HCT116 (cell line): ENCODE data around the gene SLC66A2.
"Not testable (repeated sequence)": the region's sequence is repeated elsewhere in the genome, so short reads cannot be mapped to it uniquely, and the experiment has no call there.

Source experiments
- CBX3 ChIP-seq: IDR thresholded peaks from 2 replicates; pipeline ENCODE4 v1.6.1; 2012; ENCODE audit warnings: low read depth
- CTCF ChIP-seq, 3 experiments: fragments of 200-600 bp in 1 of 3; sonication (generic) in 1 of 3; IDR thresholded peaks in 2 of 3; conservative IDR thresholded peaks in 1 of 3; 2 replicates each; pipeline ENCODE4 v1.5.1; 2012 to 2017; ENCODE audit warnings: low read depth in 2 of 3, low read length in 2 of 3, antibody characterized with exemption in 1 of 3, borderline replicate concordance in 1 of 3, control low read depth in 1 of 3, mild to moderate bottlenecking in 1 of 3, mixed read lengths in 1 of 3, mixed run types in 1 of 3, moderate library complexity in 1 of 3; ENCODE audit not compliant: insufficient read depth in 1 of 3
- EGR1 ChIP-seq: IDR thresholded peaks from 2 replicates; pipeline ENCODE4 v1.6.1; 2012; ENCODE audit warnings: low read depth
- EZH2 ChIP-seq: fragments of 200-600 bp; sonication (generic); IDR thresholded peaks from 2 replicates; pipeline ENCODE4 v1.6.1; 2017; ENCODE audit warnings: antibody characterized with exemption, mixed run types
- EZH2phosphoT487 ChIP-seq: fragments of 200-600 bp; IDR thresholded peaks from 2 replicates; pipeline ENCODE4 v1.6.1; 2018; ENCODE audit warnings: antibody characterized with exemption, borderline replicate concordance
- POLR2A ChIP-seq: IDR thresholded peaks from 2 replicates; pipeline ENCODE4 v1.7.0; 2011; ENCODE audit warnings: borderline replicate concordance; ENCODE audit not compliant: insufficient read depth, insufficient read length; ENCODE audit errors: extremely low read depth
- POLR2AphosphoS5 ChIP-seq: IDR thresholded peaks from 2 replicates; pipeline ENCODE4 v1.6.1; 2011; ENCODE audit warnings: mild to moderate bottlenecking, low read depth, low read length, moderate library complexity
- RAD21 ChIP-seq: IDR thresholded peaks from 2 replicates; pipeline ENCODE4 v1.6.1; 2012; ENCODE audit warnings: low read depth, mild to moderate bottlenecking
- ZNF274 ChIP-seq: fragments of 200-500 bp; sonication (Bioruptor generic); IDR thresholded peaks from 2 replicates; pipeline ENCODE4 v1.6.1; 2014; ENCODE audit warnings: mild to moderate bottlenecking, low read depth, low read length, inconsistent platforms
- TF ChIP-seq, protein P1 (sequence below): IDR thresholded peaks from 2 replicates; pipeline ENCODE4 v1.6.1; 2012

- TF ChIP-seq POLR2A; EZH2; CTCF (IDR thresholded peaks at IDR 0.05 in 2 of 3, conservative IDR thresholded peaks at IDR 0.05 in 1 of 3; ENCODE audit: borderline replicate concordance in 1 of 3, insufficient read depth in 1 of 3, low read depth in 2 of 3, low read length in 2 of 3); ZNF274; RAD21; CBX3; EZH2phosphoT487; EGR1; POLR2AphosphoS5: not testable (repeated sequence)
- TF ChIP-seq, protein P1, sequence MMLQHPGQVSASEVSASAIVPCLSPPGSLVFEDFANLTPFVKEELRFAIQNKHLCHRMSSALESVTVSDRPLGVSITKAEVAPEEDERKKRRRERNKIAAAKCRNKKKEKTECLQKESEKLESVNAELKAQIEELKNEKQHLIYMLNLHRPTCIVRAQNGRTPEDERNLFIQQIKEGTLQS: not testable (repeated sequence)
Measured at GRCh38 chr18:79999701-80000100, 48.2 kb upstream of the SLC66A2 start.
